ENCODE measurements around the gene FBXO3. TPM values are rescaled to one million over a fixed set of nuclear protein-coding genes. Genes with fewer than 3 reads are reported as not detected.
A peak's percentile ranks its signal among the peaks of the same experiment; 100 is the strongest.

The FBXO3 gene
- total and polyA plus RNA-seq, 9 of the 15 experiments (the other 6 are each of a cell fraction or from before 2014, with no cell fraction given): 11.6 to 59.3 (median 29.2) TPM

DNA sequence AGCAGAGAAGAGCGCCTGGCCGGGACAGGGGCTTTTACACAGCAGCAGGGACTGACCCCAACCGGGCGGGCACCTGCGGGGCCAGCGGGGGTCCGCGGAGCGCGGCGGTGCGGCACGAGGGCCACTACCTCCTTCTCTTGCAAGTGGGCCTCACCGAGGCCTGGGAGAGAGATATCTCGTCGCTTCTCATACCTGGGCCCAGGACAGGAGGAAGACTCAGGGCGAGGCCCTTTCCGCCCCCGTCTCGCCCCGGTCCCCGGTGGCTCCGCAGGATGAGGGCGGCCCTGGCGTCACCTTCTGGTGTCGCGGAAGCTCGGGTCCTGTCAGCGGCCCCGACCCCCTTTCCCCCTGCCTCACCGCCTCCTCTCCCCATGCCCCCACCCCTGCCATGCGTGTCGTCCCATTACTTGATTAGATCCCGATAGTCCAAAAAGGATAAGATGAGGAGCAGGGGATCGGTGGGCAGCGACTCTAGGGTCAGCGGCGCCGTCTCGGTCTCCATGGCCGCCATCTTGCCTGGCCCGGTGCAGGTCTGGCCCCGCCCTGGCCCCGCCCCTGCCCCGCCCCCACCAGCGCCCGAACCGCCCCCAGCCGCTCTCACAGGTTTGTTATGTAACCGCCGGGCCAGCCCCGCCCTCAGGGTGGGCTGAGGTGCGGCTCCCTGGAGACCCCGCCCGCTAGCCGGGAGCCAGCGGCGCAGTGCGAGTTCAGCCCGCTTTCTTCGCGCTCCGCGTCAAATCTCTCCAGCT lies at the start of gene FBXO3 (continued):
- TF ChIP-seq ADNP (tag; IDR thresholded peaks at IDR 0.05) (no peak), PHF8 (IDR thresholded peaks at IDR 0.05; ENCODE audit: borderline replicate concordance, low read length) (peak; percentile 70), SREBF2 (CRISPR knock-in tag; IDR thresholded peaks at IDR 0.05) (no peak), RFX1 (IDR thresholded peaks at IDR 0.05) (no peak), NCOA1 (IDR thresholded peaks at IDR 0.05; ENCODE audit: low read depth) (no peak), EP400 (IDR thresholded peaks at IDR 0.05) (no peak), ZNF644 (tag; IDR thresholded peaks at IDR 0.05; ENCODE audit: low read depth) (no peak), ZNF561 (CRISPR knock-in tag; conservative IDR thresholded peaks at IDR 0.05) (no peak), SRF (CRISPR knock-in tag; IDR thresholded peaks at IDR 0.05) (peak in 1 of 2 experiments; percentile 24; a peak in 1 of 4 replicates), PML (IDR thresholded peaks at IDR 0.05; ENCODE audit: low read length) (no peak), RBBP5 (IDR thresholded peaks at IDR 0.05; ENCODE audit: borderline replicate concordance, insufficient read depth, low read length, poor library complexity, severe bottlenecking) (peak; percentile 62), POLR2G (IDR thresholded peaks at IDR 0.05; ENCODE audit: low read depth, low read length) (peak; percentile 70), EHMT2 (IDR thresholded peaks at IDR 0.05) (no peak), DPF2 (IDR thresholded peaks at IDR 0.05) (no peak), ETV5 (CRISPR knock-in tag; IDR thresholded peaks at IDR 0.05; ENCODE audit: low read depth) (no peak), OTX1 (CRISPR knock-in tag; IDR thresholded peaks at IDR 0.05) (no peak), ESRRB (CRISPR knock-in tag; IDR thresholded peaks at IDR 0.05; ENCODE audit: borderline replicate concordance) (no peak)
- TF ChIP-seq, protein P1, sequence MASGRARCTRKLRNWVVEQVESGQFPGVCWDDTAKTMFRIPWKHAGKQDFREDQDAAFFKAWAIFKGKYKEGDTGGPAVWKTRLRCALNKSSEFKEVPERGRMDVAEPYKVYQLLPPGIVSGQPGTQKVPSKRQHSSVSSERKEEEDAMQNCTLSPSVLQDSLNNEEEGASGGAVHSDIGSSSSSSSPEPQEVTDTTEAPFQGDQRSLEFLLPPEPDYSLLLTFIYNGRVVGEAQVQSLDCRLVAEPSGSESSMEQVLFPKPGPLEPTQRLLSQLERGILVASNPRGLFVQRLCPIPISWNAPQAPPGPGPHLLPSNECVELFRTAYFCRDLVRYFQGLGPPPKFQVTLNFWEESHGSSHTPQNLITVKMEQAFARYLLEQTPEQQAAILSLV (tag; IDR thresholded peaks at IDR 0.05): no peak
- TF ChIP-seq, protein P2, sequence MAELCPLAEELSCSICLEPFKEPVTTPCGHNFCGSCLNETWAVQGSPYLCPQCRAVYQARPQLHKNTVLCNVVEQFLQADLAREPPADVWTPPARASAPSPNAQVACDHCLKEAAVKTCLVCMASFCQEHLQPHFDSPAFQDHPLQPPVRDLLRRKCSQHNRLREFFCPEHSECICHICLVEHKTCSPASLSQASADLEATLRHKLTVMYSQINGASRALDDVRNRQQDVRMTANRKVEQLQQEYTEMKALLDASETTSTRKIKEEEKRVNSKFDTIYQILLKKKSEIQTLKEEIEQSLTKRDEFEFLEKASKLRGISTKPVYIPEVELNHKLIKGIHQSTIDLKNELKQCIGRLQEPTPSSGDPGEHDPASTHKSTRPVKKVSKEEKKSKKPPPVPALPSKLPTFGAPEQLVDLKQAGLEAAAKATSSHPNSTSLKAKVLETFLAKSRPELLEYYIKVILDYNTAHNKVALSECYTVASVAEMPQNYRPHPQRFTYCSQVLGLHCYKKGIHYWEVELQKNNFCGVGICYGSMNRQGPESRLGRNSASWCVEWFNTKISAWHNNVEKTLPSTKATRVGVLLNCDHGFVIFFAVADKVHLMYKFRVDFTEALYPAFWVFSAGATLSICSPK (IDR thresholded peaks at IDR 0.05; ENCODE audit: borderline replicate concordance): no peak
- TF ChIP-seq, protein P3, sequence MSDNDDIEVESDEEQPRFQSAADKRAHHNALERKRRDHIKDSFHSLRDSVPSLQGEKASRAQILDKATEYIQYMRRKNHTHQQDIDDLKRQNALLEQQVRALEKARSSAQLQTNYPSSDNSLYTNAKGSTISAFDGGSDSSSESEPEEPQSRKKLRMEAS (CRISPR knock-in tag; IDR thresholded peaks at IDR 0.05): peak; percentile 49; the same call in 1 of the 2 replicates
- TF ChIP-seq, protein P4, sequence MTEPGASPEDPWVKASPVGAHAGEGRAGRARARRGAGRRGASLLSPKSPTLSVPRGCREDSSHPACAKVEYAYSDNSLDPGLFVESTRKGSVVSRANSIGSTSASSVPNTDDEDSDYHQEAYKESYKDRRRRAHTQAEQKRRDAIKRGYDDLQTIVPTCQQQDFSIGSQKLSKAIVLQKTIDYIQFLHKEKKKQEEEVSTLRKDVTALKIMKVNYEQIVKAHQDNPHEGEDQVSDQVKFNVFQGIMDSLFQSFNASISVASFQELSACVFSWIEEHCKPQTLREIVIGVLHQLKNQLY (CRISPR knock-in tag; conservative IDR thresholded peaks at IDR 0.05): no peak
- TF ChIP-seq, protein P5, sequence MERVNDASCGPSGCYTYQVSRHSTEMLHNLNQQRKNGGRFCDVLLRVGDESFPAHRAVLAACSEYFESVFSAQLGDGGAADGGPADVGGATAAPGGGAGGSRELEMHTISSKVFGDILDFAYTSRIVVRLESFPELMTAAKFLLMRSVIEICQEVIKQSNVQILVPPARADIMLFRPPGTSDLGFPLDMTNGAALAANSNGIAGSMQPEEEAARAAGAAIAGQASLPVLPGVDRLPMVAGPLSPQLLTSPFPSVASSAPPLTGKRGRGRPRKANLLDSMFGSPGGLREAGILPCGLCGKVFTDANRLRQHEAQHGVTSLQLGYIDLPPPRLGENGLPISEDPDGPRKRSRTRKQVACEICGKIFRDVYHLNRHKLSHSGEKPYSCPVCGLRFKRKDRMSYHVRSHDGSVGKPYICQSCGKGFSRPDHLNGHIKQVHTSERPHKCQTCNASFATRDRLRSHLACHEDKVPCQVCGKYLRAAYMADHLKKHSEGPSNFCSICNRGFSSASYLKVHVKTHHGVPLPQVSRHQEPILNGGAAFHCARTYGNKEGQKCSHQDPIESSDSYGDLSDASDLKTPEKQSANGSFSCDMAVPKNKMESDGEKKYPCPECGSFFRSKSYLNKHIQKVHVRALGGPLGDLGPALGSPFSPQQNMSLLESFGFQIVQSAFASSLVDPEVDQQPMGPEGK (CRISPR knock-in tag; IDR thresholded peaks at IDR 0.05; ENCODE audit: borderline replicate concordance): no peak
